MM.1S (cell line): Measurements from ENCODE around the gene STAT5A.
"Not testable (repeated sequence)": the region's sequence is repeated elsewhere in the genome, so short reads cannot be mapped to it uniquely, and the experiment has no call there.

Experiments used
- DNase-seq: peaks from one replicate; pipeline ENCODE4 v3.0.0-alpha.2; 2015
- H2AFZ ChIP-seq: fragments of 300-600 bp; sonication (generic); 2 replicates; pipeline ENCODE4 v1.6.0; 2016; ENCODE audit warnings: antibody characterized with exemption, low read length
- H3F3A ChIP-seq: fragments of 300-600 bp; sonication (generic); 2 replicates; pipeline ENCODE4 v1.6.1; 2016; ENCODE audit warnings: mild to moderate bottlenecking, antibody characterized with exemption, low read length, moderate library complexity, mixed read lengths; ENCODE audit not compliant: insufficient read depth
- H3K27ac ChIP-seq: fragments of 300-600 bp; sonication (generic); 2 replicates; pipeline ENCODE4 v1.5.1; 2016; ENCODE audit warnings: mild to moderate bottlenecking, low read length
- H3K27me3 ChIP-seq: fragments of 300-600 bp; sonication (generic); replicated peaks from 2 replicates; pipeline ENCODE4 v1.6.0; 2016; ENCODE audit warnings: low read length; ENCODE audit not compliant: insufficient read depth
- H3K36me3 ChIP-seq: fragments of 300-600 bp; sonication (generic); replicated peaks from 2 replicates; pipeline ENCODE4 v1.6.1; 2016; ENCODE audit warnings: mild to moderate bottlenecking, low read length, mixed read lengths; ENCODE audit not compliant: insufficient read depth
- H3K4me1 ChIP-seq: fragments of 300-600 bp; sonication (generic); 2 replicates; pipeline ENCODE4 v1.6.1; 2016; ENCODE audit warnings: low read length, mixed read lengths
- H3K4me2 ChIP-seq: fragments of 300-600 bp; sonication (generic); 2 replicates; pipeline ENCODE4 v1.6.0; 2016; ENCODE audit warnings: low read depth, low read length
- H3K4me3 ChIP-seq: fragments of 300-600 bp; sonication (generic); 2 replicates; pipeline ENCODE4 v1.5.1; 2016; ENCODE audit warnings: low read length, mixed read lengths
- H3K79me2 ChIP-seq: fragments of 300-600 bp; sonication (generic); 2 replicates; pipeline ENCODE4 v1.6.1; 2016; ENCODE audit warnings: mixed run types, low read length, mixed read lengths
- H3K9ac ChIP-seq: fragments of 300-600 bp; sonication (generic); 2 replicates; pipeline ENCODE4 v1.6.1; 2016; ENCODE audit warnings: low read length, mixed read lengths
- H3K9me2 ChIP-seq: fragments of 300-600 bp; sonication (generic); replicated peaks from 2 replicates; pipeline ENCODE4 v1.6.1; 2016; ENCODE audit warnings: mild to moderate bottlenecking, low read length, mixed read lengths; ENCODE audit not compliant: insufficient read depth
- H3K9me3 ChIP-seq: fragments of 300-600 bp; sonication (generic); replicated peaks from 2 replicates; pipeline ENCODE4 v1.6.1; 2016; ENCODE audit warnings: mild to moderate bottlenecking, low read length, mixed read lengths; ENCODE audit not compliant: insufficient read depth
- H4K20me1 ChIP-seq: fragments of 300-600 bp; sonication (generic); 2 replicates; pipeline ENCODE4 v1.6.1; 2016; ENCODE audit warnings: mild to moderate bottlenecking, low read length, moderate library complexity, mixed read lengths; ENCODE audit not compliant: insufficient read depth
- EZH2 ChIP-seq: fragments of 300-600 bp; sonication (generic); optimal IDR thresholded peaks from 2 replicates; pipeline ENCODE3; 2017; ENCODE audit warnings: low read depth, mild to moderate bottlenecking, antibody characterized with exemption, low read length, mixed read lengths
- EZH2phosphoT487 ChIP-seq: fragments of 300-600 bp; sonication (generic); IDR thresholded peaks from 2 replicates; pipeline ENCODE4 v1.6.1; 2018; ENCODE audit warnings: antibody characterized with exemption, low read length
- TF ChIP-seq, protein P1 (sequence below): fragments of 300-600 bp; sonication (generic); IDR thresholded peaks from 2 replicates; pipeline ENCODE4 v1.5.1; 2016; ENCODE audit warnings: antibody characterized with exemption, low read length, mixed read lengths

STAT5A gene

DNA sequence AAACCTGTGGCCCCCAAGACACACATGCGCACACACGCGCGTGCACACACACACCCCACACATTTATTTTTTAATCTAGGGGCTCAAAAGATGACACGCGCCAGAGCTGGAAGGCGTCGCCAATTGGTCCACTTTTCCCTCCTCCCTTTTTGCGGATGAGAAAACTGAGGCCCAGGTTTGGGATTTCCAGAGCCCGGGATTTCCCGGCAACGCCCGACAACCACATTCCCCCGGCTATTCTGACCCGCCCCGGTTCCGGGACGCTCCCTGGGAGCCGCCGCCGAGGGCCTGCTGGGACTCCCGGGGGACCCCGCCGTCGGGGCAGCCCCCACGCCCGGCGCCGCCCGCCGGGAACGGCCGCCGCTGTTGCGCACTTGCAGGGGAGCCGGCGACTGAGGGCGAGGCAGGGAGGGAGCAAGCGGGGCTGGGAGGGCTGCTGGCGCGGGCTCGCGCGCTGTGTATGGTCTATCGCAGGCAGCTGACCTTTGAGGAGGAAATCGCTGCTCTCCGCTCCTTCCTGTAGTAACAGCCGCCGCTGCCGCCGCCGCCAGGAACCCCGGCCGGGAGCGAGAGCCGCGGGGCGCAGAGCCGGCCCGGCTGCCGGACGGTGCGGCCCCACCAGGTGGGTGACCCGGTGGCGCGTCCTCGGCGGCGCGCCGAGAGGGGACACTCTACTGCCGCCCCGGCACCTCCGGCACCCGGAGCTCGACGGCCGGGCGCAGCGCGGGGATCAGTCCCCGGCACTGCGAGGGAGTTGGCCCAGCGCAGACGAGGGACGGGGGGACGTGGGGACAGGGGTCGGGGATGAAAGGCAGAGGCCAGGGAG, at the start of gene STAT5A:
TSS of gene STAT5A (plus strand) at position 522 of the 826 bp plus-strand sequence. CDS start 914 bp downstream, outside the sequence.
- H3K27ac ChIP-seq: no peak within 1 kb of the TSS
- peak within 1 kb of the TSS; percentile 86; the same call in 1 of the 2 replicates for H3K4me2 ChIP-seq
- peak within 1 kb of the TSS; percentile 56 for H3K4me3 ChIP-seq
- TF ChIP-seq EZH2phosphoT487 (no peak), EZH2 (no peak)
- TF ChIP-seq, protein P1, sequence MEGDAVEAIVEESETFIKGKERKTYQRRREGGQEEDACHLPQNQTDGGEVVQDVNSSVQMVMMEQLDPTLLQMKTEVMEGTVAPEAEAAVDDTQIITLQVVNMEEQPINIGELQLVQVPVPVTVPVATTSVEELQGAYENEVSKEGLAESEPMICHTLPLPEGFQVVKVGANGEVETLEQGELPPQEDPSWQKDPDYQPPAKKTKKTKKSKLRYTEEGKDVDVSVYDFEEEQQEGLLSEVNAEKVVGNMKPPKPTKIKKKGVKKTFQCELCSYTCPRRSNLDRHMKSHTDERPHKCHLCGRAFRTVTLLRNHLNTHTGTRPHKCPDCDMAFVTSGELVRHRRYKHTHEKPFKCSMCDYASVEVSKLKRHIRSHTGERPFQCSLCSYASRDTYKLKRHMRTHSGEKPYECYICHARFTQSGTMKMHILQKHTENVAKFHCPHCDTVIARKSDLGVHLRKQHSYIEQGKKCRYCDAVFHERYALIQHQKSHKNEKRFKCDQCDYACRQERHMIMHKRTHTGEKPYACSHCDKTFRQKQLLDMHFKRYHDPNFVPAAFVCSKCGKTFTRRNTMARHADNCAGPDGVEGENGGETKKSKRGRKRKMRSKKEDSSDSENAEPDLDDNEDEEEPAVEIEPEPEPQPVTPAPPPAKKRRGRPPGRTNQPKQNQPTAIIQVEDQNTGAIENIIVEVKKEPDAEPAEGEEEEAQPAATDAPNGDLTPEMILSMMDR: no peak
- H3F3A ChIP-seq: no peaks in the 10 kb centered on the region
- H3K9ac ChIP-seq: peak within 1 kb of the TSS; percentile 16; the same call in 1 of the 2 replicates
- no peaks in the 10 kb centered on the region for H3K79me2 ChIP-seq
- no peaks in the 10 kb centered on the region for H3K4me1 ChIP-seq
- H3K9me2 ChIP-seq: no peaks in the 10 kb centered on the region
- no peaks in the 10 kb centered on the region for H4K20me1 ChIP-seq
- H2AFZ ChIP-seq: peak within 1 kb of the TSS; percentile 63
- peaks cover 15% of the 10 kb centered on the region for H3K27me3 ChIP-seq
- DNase-seq: peak; percentile 63
- H3K36me3 ChIP-seq: no peaks in the 10 kb centered on the region
- H3K9me3 ChIP-seq: no peaks in the 10 kb centered on the region

DNA sequence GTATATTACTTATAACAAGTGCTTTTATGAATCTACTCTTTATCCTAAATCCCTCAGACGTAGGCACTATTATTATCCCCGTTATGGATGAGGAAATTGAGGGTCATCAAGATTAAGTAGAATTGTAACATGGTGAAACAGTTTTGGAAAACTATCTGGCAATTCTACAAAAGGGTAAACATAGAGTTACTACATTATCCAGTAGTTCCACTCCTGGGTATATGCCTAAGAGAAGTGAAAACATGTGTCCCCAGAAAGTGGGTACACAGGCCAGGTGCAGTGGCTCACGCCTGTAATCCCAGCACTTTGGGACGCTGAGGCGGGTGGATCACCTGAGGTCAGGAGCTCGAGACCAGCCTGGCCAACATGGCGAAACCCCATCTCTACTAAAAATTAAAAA, 48.7 kb upstream of the STAT5A start:
- not testable (repeated sequence) for H3K9me2 ChIP-seq, H3K27ac ChIP-seq, H3K4me1 ChIP-seq, H3K79me2 ChIP-seq, H3K9me3 ChIP-seq, H3F3A ChIP-seq, H3K4me2 ChIP-seq, H3K27me3 ChIP-seq, H3K9ac ChIP-seq, H3K36me3 ChIP-seq, H2AFZ ChIP-seq, H3K4me3 ChIP-seq, H4K20me1 ChIP-seq, DNase-seq

DNA sequence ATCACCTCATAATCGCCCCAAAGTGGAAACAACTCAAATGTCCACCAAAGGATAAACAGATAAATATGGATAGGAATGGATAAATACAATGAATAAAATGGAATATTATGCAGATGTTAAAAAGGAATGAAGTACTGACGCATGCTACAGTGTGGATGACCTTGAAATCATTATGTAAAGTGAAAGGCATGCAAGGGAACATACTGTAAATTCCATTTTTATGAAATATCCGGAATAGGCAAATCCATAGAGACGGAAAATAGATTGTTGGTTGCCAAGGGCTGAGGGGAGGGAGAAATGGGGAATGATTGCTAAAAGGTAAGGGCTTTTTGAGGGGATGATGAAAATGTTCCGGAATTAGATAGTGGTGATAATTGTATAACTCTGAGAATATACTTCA, 48.1 kb upstream of the STAT5A start:
- no peaks in the 10 kb centered on the region for H3K36me3 ChIP-seq
- H3K4me1 ChIP-seq: no peaks in the 10 kb centered on the region
- no peak overlapping the region for H2AFZ ChIP-seq
- H3K4me2 ChIP-seq: no peak overlapping the region
- no peak overlapping the region for H3K4me3 ChIP-seq
- no peak overlapping the region for H3K9ac ChIP-seq
- DNase-seq: no peak
- no peaks in the 10 kb centered on the region for H3F3A ChIP-seq
- no peaks in the 10 kb centered on the region for H3K9me3 ChIP-seq
- H3K9me2 ChIP-seq: no peaks in the 10 kb centered on the region
- H3K27me3 ChIP-seq: no peaks in the 10 kb centered on the region
- H4K20me1 ChIP-seq: no peaks in the 10 kb centered on the region
- H3K79me2 ChIP-seq: no peaks in the 10 kb centered on the region; the same call in 1 of the 2 replicates
- no peak overlapping the region for H3K27ac ChIP-seq
- TF ChIP-seq EZH2phosphoT487 (no peak), EZH2 (no peak)
- TF ChIP-seq, protein P1: no peak

DNA sequence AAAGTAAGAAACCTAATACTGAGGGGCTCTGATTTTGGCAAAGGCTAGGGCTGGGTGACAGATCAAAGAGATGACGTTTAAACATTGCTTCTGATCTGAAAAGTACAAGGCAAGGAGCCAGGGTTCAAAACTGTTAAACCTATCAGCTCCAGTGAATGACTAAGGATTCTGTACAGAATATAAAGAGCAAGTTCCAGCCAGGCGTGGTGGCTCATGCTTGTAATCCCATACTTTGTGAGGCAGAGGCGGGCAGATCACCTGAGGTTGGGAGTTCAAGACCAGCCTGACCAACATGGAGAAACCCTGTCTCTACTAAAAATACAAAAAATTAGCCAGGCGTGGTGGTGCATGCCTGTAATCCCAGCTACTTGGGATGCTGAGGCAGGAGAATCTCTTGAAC, 47.4 kb upstream of the STAT5A start:
- not testable (repeated sequence) for H3K9me3 ChIP-seq, DNase-seq, H3K79me2 ChIP-seq, H3K36me3 ChIP-seq, H3K27me3 ChIP-seq, H3K9me2 ChIP-seq, H3F3A ChIP-seq, H4K20me1 ChIP-seq, H3K4me2 ChIP-seq, H3K9ac ChIP-seq, H2AFZ ChIP-seq, H3K4me3 ChIP-seq, H3K4me1 ChIP-seq, H3K27ac ChIP-seq
